ENCODE measurements around the gene EIF4E3. TPM values are rescaled to one million over a fixed set of nuclear protein-coding genes. Genes with fewer than 3 reads are reported as not detected.
A peak's percentile ranks its signal among the peaks of the same experiment; 100 is the strongest.

The EIF4E3 gene
- total and polyA plus RNA-seq, 2 donors (not counting 1 experiment from before 2014, with no cell fraction given), result 1.00 to 5.0 TPM

DNA sequence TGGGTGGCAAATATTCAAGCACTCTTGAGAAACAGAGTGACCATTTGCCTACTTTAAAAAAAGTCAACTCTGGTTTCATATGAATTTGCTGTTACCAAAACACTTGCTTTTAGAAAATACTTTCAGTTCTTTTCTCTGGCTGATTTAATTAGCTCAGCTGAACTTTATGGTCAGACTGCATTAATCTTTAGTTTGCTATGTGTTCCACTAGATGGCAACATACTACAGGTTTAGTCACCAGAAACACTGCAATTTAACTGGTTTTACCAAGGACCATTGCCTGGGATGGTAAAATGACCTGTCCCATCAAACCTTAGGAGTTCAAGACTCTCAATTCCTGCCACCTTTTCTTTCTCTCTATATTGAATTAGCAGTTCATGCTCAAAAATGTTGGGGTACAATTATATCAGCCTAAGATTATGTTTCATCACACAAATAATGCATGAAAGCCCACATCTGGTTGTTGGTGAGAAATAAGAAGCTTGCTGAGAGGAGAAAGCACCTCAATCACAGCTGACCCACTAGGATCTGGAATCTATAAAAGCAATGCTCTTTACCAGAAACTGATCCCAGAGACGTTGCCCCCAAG lies 14.2 kb downstream of the EIF4E3 start:
- Histone ChIP-seq H3K9ac (ENCODE audit: low read length) (no peak overlapping the region), H3K4me2 (replicated peaks; ENCODE audit: low read depth, low read length, poor library complexity, severe bottlenecking) (no peak overlapping the region), H3K27ac (ENCODE audit: low read length in 2 of 2) (no peak overlapping the region), H3K36me3 (replicated peaks in 1 of 2; ENCODE audit: control extremely low read depth in 1 of 2, control insufficient read depth in 1 of 2, extremely low read depth in 1 of 2, insufficient read depth in 2 of 2, low read length in 1 of 2) (no peaks in the 10 kb centered on the region), H4K20me1 (ENCODE audit: control insufficient read depth, insufficient read depth, low read length, poor library complexity, severe bottlenecking) (no peaks in the 10 kb centered on the region), H3K4me3 (ENCODE audit: control extremely low read depth in 1 of 5, extremely low read depth in 1 of 5, insufficient read depth in 1 of 5, low read depth in 2 of 5, low read length in 4 of 5) (no peak overlapping the region), H3K79me2 (ENCODE audit: control insufficient read depth, insufficient read depth, low read length) (no peaks in the 10 kb centered on the region), H3K27me3 (replicated peaks in 1 of 4; ENCODE audit: control extremely low read depth in 1 of 4, control insufficient read depth in 3 of 4, insufficient read depth in 4 of 4, low read length in 3 of 4) (peaks cover 0 to 3% (median 0%) of the 10 kb centered on the region in 4 experiments), H3K9me3 (ENCODE audit: control extremely low read depth in 1 of 3, control insufficient read depth in 2 of 3, insufficient read depth in 1 of 3, low read length in 2 of 3) (no peaks in the 10 kb centered on the region), H2AFZ (ENCODE audit: insufficient read depth, low read depth, low read length, poor library complexity, severe bottlenecking) (no peak overlapping the region), H3K4me1 (ENCODE audit: control insufficient read depth in 2 of 2, insufficient read depth in 2 of 2, low read length in 2 of 2) (no peaks in the 10 kb centered on the region)
- DNase-seq, result peak; percentile 56
- Mint-ChIP-seq H3K9me3 (ENCODE audit: insufficient read depth) (no peaks in the 10 kb centered on the region), H3K27ac (no peak overlapping the region), H3K4me3 (no peak overlapping the region), H3K4me1 (no peaks in the 10 kb centered on the region), H3K27me3 (no peaks in the 10 kb centered on the region)
- WGBS (ENCODE audit: insufficient coverage), result 44% methylated on average over 1 of the region's 1 CpG
- intact Hi-C loops (cut with micrococcal nuclease), result loop anchor here (1.0 to 10.0 kb wide), 5 partner anchors 164 to 1375 kb away; no protein-coding TSS in a partner anchor
- TF ChIP-seq CTCF (IDR thresholded peaks at IDR 0.05) (peak; percentile 77), EZH2 (IDR thresholded peaks at IDR 0.05; ENCODE audit: borderline replicate concordance, insufficient read depth, low read depth, low read length, poor library complexity, severe bottlenecking) (no peak)
- peak; percentile 21 for ATAC-seq (ENCODE audit: low read depth)
- POLR2A ChIA-PET, result no interaction called here
- CTCF ChIA-PET, result interaction anchor here (0.7 to 4.3 kb wide), 12 partner anchors 9 to 1375 kb away, joined by 3 to 35 read pairs (median 6); partner anchors contain the start of gene SHQ1

GRCh38 chr3:71709908-71710511 lies 15.2 kb downstream of the EIF4E3 start:
- Histone ChIP-seq H3K36me3 (replicated peaks in 1 of 2; ENCODE audit: control extremely low read depth in 1 of 2, control insufficient read depth in 1 of 2, extremely low read depth in 1 of 2, insufficient read depth in 2 of 2, low read length in 1 of 2) (no peaks in the 10 kb centered on the region), H3K9ac (ENCODE audit: low read length) (no peak overlapping the region), H3K27ac (ENCODE audit: low read length in 2 of 2) (no peak overlapping the region), H3K4me3 (ENCODE audit: control extremely low read depth in 1 of 5, extremely low read depth in 1 of 5, insufficient read depth in 1 of 5, low read depth in 2 of 5, low read length in 4 of 5) (no peak overlapping the region), H3K27me3 (replicated peaks in 1 of 4; ENCODE audit: control extremely low read depth in 1 of 4, control insufficient read depth in 3 of 4, insufficient read depth in 4 of 4, low read length in 3 of 4) (no peaks in the 10 kb centered on the region), H4K20me1 (ENCODE audit: control insufficient read depth, insufficient read depth, low read length, poor library complexity, severe bottlenecking) (no peaks in the 10 kb centered on the region), H3K4me2 (replicated peaks; ENCODE audit: low read depth, low read length, poor library complexity, severe bottlenecking) (no peak overlapping the region), H3K4me1 (ENCODE audit: control insufficient read depth in 2 of 2, insufficient read depth in 2 of 2, low read length in 2 of 2) (no peaks in the 10 kb centered on the region), H3K79me2 (ENCODE audit: control insufficient read depth, insufficient read depth, low read length) (no peaks in the 10 kb centered on the region), H2AFZ (ENCODE audit: insufficient read depth, low read depth, low read length, poor library complexity, severe bottlenecking) (no peak overlapping the region), H3K9me3 (ENCODE audit: control extremely low read depth in 1 of 3, control insufficient read depth in 2 of 3, insufficient read depth in 1 of 3, low read length in 2 of 3) (no peaks in the 10 kb centered on the region)
- CTCF ChIA-PET, result interaction anchor here (1.5 to 2.9 kb wide), 5 partner anchors 10 to 1138 kb away, joined by 3 to 35 read pairs (median 6); partner anchors contain the start of gene SHQ1
- no peaks in the 10 kb centered on the region for H3K9me3 Mint-ChIP-seq (ENCODE audit: insufficient read depth)
- H3K27ac Mint-ChIP-seq, result no peak overlapping the region
- no peak for DNase-seq
- no peak overlapping the region for H3K4me3 Mint-ChIP-seq
- no peaks in the 10 kb centered on the region for H3K4me1 Mint-ChIP-seq
- H3K27me3 Mint-ChIP-seq, result no peaks in the 10 kb centered on the region
- WGBS (ENCODE audit: insufficient coverage), result 95% methylated on average over 6 of the region's 9 CpGs
- intact Hi-C loops (cut with micrococcal nuclease), result loop anchor here (10.0 kb wide), 2 partner anchors 1225 to 1345 kb away; no protein-coding TSS in a partner anchor
- TF ChIP-seq CTCF (IDR thresholded peaks at IDR 0.05) (no peak), EZH2 (IDR thresholded peaks at IDR 0.05; ENCODE audit: borderline replicate concordance, insufficient read depth, low read depth, low read length, poor library complexity, severe bottlenecking) (no peak)
- ATAC-seq (ENCODE audit: low read depth), result no peak
- POLR2A ChIA-PET, result no interaction called here

Measured in B cell (primary cell).